HepG2 (cell line): Measurements from ENCODE around the gene TSPAN31. TPM values are rescaled to one million over a fixed set of nuclear protein-coding genes. Genes with fewer than 3 reads are reported as not detected.

ENCODE experiments used
- DZIP1 ChIP-seq: sonication (generic); formaldehyde crosslinking; IDR thresholded peaks from 2 replicates; pipeline ENCODE4 v1.5.0; 2020; ENCODE audit warnings: mild to moderate bottlenecking, missing genetic modification reagents
- HOXA5 ChIP-seq: sonication (generic); formaldehyde crosslinking; IDR thresholded peaks from 2 replicates; pipeline ENCODE4 v1.4.0; 2020; ENCODE audit warnings: missing genetic modification reagents
- LCORL ChIP-seq, 2 experiments: fragments of 450-650 bp in 1 of 2; sonication (generic) in 1 of 2; formaldehyde crosslinking in 1 of 2; IDR thresholded peaks; 2 replicates each; pipeline versions ENCODE4 v1.5.0 to v1.6.1; 2017 to 2020; ENCODE audit warnings: antibody characterized with exemption in 1 of 2, missing genetic modification reagents in 1 of 2
- MED1 ChIP-seq: sonication (generic); formaldehyde crosslinking; IDR thresholded peaks from 2 replicates; pipeline ENCODE4 v1.4.0; 2020; ENCODE audit warnings: missing genetic modification reagents
- MEIS2 ChIP-seq: sonication (generic); formaldehyde crosslinking; IDR thresholded peaks from 2 replicates; pipeline ENCODE4 v1.9.0; 2021; ENCODE audit warnings: mild to moderate bottlenecking, missing genetic modification reagents
- NKX3-1 ChIP-seq: sonication (generic); formaldehyde crosslinking; IDR thresholded peaks from 2 replicates; pipeline ENCODE4 v1.5.0; 2020; ENCODE audit warnings: missing genetic modification reagents
- RAD21 ChIP-seq: fragments of 450-650 bp; formaldehyde crosslinking; IDR thresholded peaks from 2 replicates; pipeline ENCODE4 v1.5.0; 2020; ENCODE audit warnings: mild to moderate bottlenecking
- SAP130 ChIP-seq: IDR thresholded peaks from 2 replicates; pipeline ENCODE4 v1.6.1; 2016; ENCODE audit warnings: low read depth
- SIN3A ChIP-seq: IDR thresholded peaks from 2 replicates; pipeline ENCODE4 v1.6.1; 2011; ENCODE audit warnings: low read depth, mild to moderate bottlenecking, control low read depth, low read length, borderline replicate concordance
- SMAD1 ChIP-seq: sonication (generic); formaldehyde crosslinking; IDR thresholded peaks from 2 replicates; pipeline ENCODE4 v1.4.0; 2020; ENCODE audit warnings: missing genetic modification reagents, low read depth, mild to moderate bottlenecking, borderline replicate concordance
- SRY ChIP-seq: sonication (generic); formaldehyde crosslinking; IDR thresholded peaks from 2 replicates; pipeline ENCODE4 v1.8.0; 2022; ENCODE audit warnings: mild to moderate bottlenecking, missing genetic modification reagents
- TFDP1 ChIP-seq: IDR thresholded peaks from 2 replicates; pipeline ENCODE4 v1.6.1; 2016; ENCODE audit warnings: missing compliant biosample characterization, missing genetic modification reagents, borderline replicate concordance
- XRCC5 ChIP-seq: fragments of 200-400 bp; formaldehyde crosslinking; optimal IDR thresholded peaks from 2 replicates; pipeline ENCODE3; 2017; ENCODE audit warnings: mild to moderate bottlenecking, low read length
- ZFP36 ChIP-seq: fragments of 150-350 bp; IDR thresholded peaks from 2 replicates; pipeline ENCODE4 v1.6.1; 2018; ENCODE audit warnings: borderline replicate concordance, low read length, low read depth; ENCODE audit not compliant: partially characterized antibody
- ZFP90 ChIP-seq: sonication (generic); formaldehyde crosslinking; IDR thresholded peaks from 2 replicates; pipeline ENCODE4 v1.8.0; 2022; ENCODE audit warnings: missing genetic modification reagents, mild to moderate bottlenecking, inconsistent platforms, borderline replicate concordance
- ZFX ChIP-seq: sonication (generic); formaldehyde crosslinking; IDR thresholded peaks from 2 replicates; pipeline ENCODE4 v1.4.0; 2020; ENCODE audit warnings: mild to moderate bottlenecking, low read depth, missing genetic modification reagents, moderate library complexity
- ZNF207 ChIP-seq: fragments of 450-650 bp; IDR thresholded peaks from 2 replicates; pipeline ENCODE4 v1.6.1; 2016; ENCODE audit warnings: antibody characterized with exemption, borderline replicate concordance
- ZNF510 ChIP-seq: sonication (generic); formaldehyde crosslinking; IDR thresholded peaks from 2 replicates; pipeline ENCODE4 v1.4.0; 2020; ENCODE audit warnings: low read depth, mild to moderate bottlenecking, missing genetic modification reagents
- ZNF629 ChIP-seq: sonication (generic); formaldehyde crosslinking; conservative IDR thresholded peaks from 2 replicates; pipeline ENCODE4 v1.5.0; 2020; ENCODE audit warnings: missing genetic modification reagents
- ZNF687 ChIP-seq: sonication (generic); formaldehyde crosslinking; IDR thresholded peaks from 2 replicates; pipeline ENCODE4 v1.5.1; 2020; ENCODE audit warnings: mild to moderate bottlenecking, missing genetic modification reagents, moderate library complexity
- ZNF724P ChIP-seq: sonication (generic); formaldehyde crosslinking; IDR thresholded peaks from 2 replicates; pipeline ENCODE4 v1.8.0; 2022; ENCODE audit warnings: missing genetic modification reagents, borderline replicate concordance
- polyA plus RNA-seq, 8 experiments: library from polyadenylated mRNA; depleted of rRNA in 3 of 8; stranded (reverse) in 7 of 8; unstranded in 1 of 8; fragments of >200 nt; fragmentation: Illumina TruSeq in 4 of 8; extraction: Trizol in 4 of 8; gene quantifications; 2 replicates each; pipeline versions ENCODE4 v1.2.1 to v1.2.3, GENCODE V29; 2011 to 2016; ENCODE audit warnings: low read depth in 4 of 8, missing spikeins in 1 of 8, mixed read lengths in 1 of 8; ENCODE audit not compliant: insufficient read depth in 1 of 8
- total RNA-seq, 5 experiments: library from RNA; depleted of rRNA; stranded (reverse); fragments of >200 nt; fragmentation: Illumina TruSeq; extraction: Trizol; gene quantifications; 2 replicates each; pipeline ENCODE4 v1.2.3, GENCODE V29; 2016; ENCODE audit warnings: low read depth in 1 of 5

The TSPAN31 gene
- total and polyA plus RNA-seq, 2 of the 13 experiments (the other 11 are each of a cell fraction or from before 2014, with no cell fraction given), result 10.4 to 24.6 TPM

GRCh38 chr12:57735952-57736740, 8.7 kb upstream of the TSPAN31 start (continued):
- TF ChIP-seq ZFX (CRISPR knock-in tag) (peak; percentile 17; the same call in 1 of the 2 replicates), ZNF207 (no peak), DZIP1 (CRISPR knock-in tag) (no peak), ZNF629 (no peak), SAP130 (CRISPR knock-in tag) (peak; percentile 48; the same call in 1 of the 2 replicates), LCORL (IDR thresholded peaks at IDR 0.05) (no peak), LCORL (CRISPR knock-in tag; IDR thresholded peaks at IDR 0.05) (peak; percentile 58; the same call in 1 of the 2 replicates), ZFP36 (no peak), ZNF724P (CRISPR knock-in tag) (no peak), ZNF510 (CRISPR knock-in tag) (no peak), NKX3-1 (CRISPR knock-in tag) (no peak), ZFP90 (CRISPR knock-in tag) (no peak), SMAD1 (CRISPR knock-in tag) (no peak), MEIS2 (CRISPR knock-in tag) (no peak), XRCC5 (peak; percentile 60), ZNF687 (CRISPR knock-in tag) (peak; percentile 55), SRY (no peak), SIN3A (no peak), RAD21 (CRISPR knock-in tag) (peak; percentile 62; the same call in 1 of the 2 replicates), HOXA5 (CRISPR knock-in tag) (0 out of 2 replicates have a peak, but pooled peaks have one; percentile 52), MED1 (0 out of 2 replicates have a peak, but pooled peaks have one; percentile 16), TFDP1 (CRISPR knock-in tag) (peak; percentile 49; the same call in 1 of the 2 replicates)
